ENCODE data around the gene CCDC6. TPM values are rescaled to one million over a fixed set of nuclear protein-coding genes. Genes with fewer than 3 reads are reported as not detected.

The CCDC6 gene
- total RNA-seq, 4 donors from 2014 or later: 20.1 to 30.6 (median 24.1) TPM

- TF ChIP-seq, protein P1, sequence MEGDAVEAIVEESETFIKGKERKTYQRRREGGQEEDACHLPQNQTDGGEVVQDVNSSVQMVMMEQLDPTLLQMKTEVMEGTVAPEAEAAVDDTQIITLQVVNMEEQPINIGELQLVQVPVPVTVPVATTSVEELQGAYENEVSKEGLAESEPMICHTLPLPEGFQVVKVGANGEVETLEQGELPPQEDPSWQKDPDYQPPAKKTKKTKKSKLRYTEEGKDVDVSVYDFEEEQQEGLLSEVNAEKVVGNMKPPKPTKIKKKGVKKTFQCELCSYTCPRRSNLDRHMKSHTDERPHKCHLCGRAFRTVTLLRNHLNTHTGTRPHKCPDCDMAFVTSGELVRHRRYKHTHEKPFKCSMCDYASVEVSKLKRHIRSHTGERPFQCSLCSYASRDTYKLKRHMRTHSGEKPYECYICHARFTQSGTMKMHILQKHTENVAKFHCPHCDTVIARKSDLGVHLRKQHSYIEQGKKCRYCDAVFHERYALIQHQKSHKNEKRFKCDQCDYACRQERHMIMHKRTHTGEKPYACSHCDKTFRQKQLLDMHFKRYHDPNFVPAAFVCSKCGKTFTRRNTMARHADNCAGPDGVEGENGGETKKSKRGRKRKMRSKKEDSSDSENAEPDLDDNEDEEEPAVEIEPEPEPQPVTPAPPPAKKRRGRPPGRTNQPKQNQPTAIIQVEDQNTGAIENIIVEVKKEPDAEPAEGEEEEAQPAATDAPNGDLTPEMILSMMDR (IDR thresholded peaks at IDR 0.05): no peak
- TF ChIP-seq POLR2A (IDR thresholded peaks at IDR 0.05) (no peak), EP300 (IDR thresholded peaks at IDR 0.05) (no peak)
- DNase-seq (ENCODE audit: low spot score in 2 of 2): no peak
- 85 to 97% methylated on average over 1 of the region's 1 CpG for WGBS, 2 donors
Measured at GRCh38 chr10:59819265-59819664, 87.1 kb downstream of the CCDC6 start.

GRCh38 chr10:59817773-59818172, 88.6 kb downstream of the CCDC6 start:
- WGBS, 2 donors: 86 to 88% methylated on average over 6 of the region's 6 CpGs
- TF ChIP-seq EP300 (IDR thresholded peaks at IDR 0.05): no peak
- TF ChIP-seq, protein P1 (IDR thresholded peaks at IDR 0.05): no peak
- TF ChIP-seq POLR2A (IDR thresholded peaks at IDR 0.05): no peak
- peak in 1 of 2 donors; percentile 9 for DNase-seq (ENCODE audit: low spot score in 2 of 2)
- peaks cover 0 to 12% (median 0%) of the 10 kb centered on the region in 4 donors for H3K4me1 ChIP-seq
- H3K27me3 ChIP-seq: no peaks in the 10 kb centered on the region
- H3K36me3 ChIP-seq: peaks cover 0 to 6% (median 0%) of the 10 kb centered on the region in 3 donors
- H3K4me3 ChIP-seq: no peak overlapping the region
- H3K9me3 ChIP-seq: no peaks in the 10 kb centered on the region
- no peak overlapping the region for H3K27ac ChIP-seq

More at GRCh38 chr10:59819265-59819664, 87.1 kb downstream of the CCDC6 start:
- Histone ChIP-seq H3K9me3 (no peaks in the 10 kb centered on the region), H3K36me3 (peaks cover 0 to 6% (median 0%) of the 10 kb centered on the region in 3 donors), H3K4me3 (no peak overlapping the region), H3K27me3 (no peaks in the 10 kb centered on the region), H3K4me1 (peaks cover 0 to 12% (median 0%) of the 10 kb centered on the region in 4 donors), H3K27ac (no peak overlapping the region)

DNA sequence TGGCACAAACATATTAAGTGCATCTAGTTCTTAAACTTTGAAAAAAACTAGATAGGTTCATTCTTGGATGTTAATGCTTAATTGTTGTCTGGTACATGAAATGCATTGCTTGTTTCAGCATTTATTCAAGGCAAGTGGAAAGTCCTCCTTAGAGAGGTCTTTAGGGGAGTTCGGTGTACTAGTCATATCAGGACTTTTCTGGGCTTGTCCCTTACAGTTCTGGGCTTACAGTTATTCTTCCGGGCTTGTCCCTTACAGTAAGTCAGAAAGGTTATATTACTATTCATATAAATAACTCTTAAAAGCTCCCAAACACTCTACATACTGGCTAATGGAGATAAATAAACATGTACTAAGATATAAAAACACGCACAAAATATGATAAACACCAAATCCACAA, 91.5 kb downstream of the CCDC6 start:
- H3K4me1 ChIP-seq: peaks cover 0 to 3% (median 0%) of the 10 kb centered on the region in 4 donors
- no peak for DNase-seq (ENCODE audit: low spot score in 2 of 2)
- no peaks in the 10 kb centered on the region for H3K27me3 ChIP-seq
- no peak overlapping the region for H3K4me3 ChIP-seq
- TF ChIP-seq, protein P1 (IDR thresholded peaks at IDR 0.05): no peak
- TF ChIP-seq EP300 (IDR thresholded peaks at IDR 0.05) (no peak), POLR2A (IDR thresholded peaks at IDR 0.05) (no peak)
- H3K36me3 ChIP-seq: peaks cover 0 to 27% (median 0%) of the 10 kb centered on the region in 3 donors
- no peak overlapping the region for H3K27ac ChIP-seq
- H3K9me3 ChIP-seq: no peaks in the 10 kb centered on the region
- 91 to 95% methylated on average over 3 of the region's 3 CpGs for WGBS, 2 donors

- Histone ChIP-seq H3K9me3 (no peaks in the 10 kb centered on the region), H3K27ac (no peak overlapping the region), H3K36me3 (peaks cover 0 to 39% (median 0%) of the 10 kb centered on the region in 3 donors), H3K27me3 (no peaks in the 10 kb centered on the region), H3K4me1 (peaks cover 0 to 14% (median 2%) of the 10 kb centered on the region in 4 donors), H3K4me3 (no peak overlapping the region)
- no peak for DNase-seq (ENCODE audit: low spot score in 2 of 2)
- no peak for TF ChIP-seq EP300 (IDR thresholded peaks at IDR 0.05)
- TF ChIP-seq, protein P1 (IDR thresholded peaks at IDR 0.05): no peak
- TF ChIP-seq POLR2A (IDR thresholded peaks at IDR 0.05): no peak
- 84 to 90% methylated on average over 7 of the region's 7 CpGs for WGBS, 2 donors
Measured at GRCh38 chr10:59812519-59813122, 93.7 kb downstream of the CCDC6 start.

DNA sequence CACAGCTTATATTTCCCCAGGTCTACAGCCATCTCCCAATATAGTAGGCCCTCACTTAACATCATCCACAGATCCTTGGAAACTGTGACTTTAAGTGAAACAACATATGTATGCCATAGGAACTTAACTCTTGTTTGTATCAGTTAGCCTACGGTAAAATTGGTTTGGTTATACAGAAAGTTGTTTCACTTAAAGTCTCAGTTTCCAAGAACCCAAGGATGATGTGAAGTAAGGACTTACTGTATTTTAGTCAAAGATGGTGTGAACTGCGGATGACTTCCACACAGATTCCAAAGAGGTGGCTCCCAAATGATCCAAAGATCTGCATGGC, 96.7 kb downstream of the CCDC6 start:
- TF ChIP-seq EP300 (IDR thresholded peaks at IDR 0.05) (no peak), POLR2A (IDR thresholded peaks at IDR 0.05) (no peak)
- TF ChIP-seq, protein P1 (IDR thresholded peaks at IDR 0.05): no peak
- no peaks in the 10 kb centered on the region for H3K9me3 ChIP-seq
- H3K4me3 ChIP-seq: no peak overlapping the region
- H3K36me3 ChIP-seq: peaks cover 0 to 67% (median 0%) of the 10 kb centered on the region in 3 donors
- H3K4me1 ChIP-seq: peaks cover 0 to 14% (median 2%) of the 10 kb centered on the region in 4 donors
- DNase-seq (ENCODE audit: low spot score in 2 of 2): no peak
- no peaks in the 10 kb centered on the region for H3K27me3 ChIP-seq
- WGBS, 2 donors: 96 to 100% methylated on average over 2 of the region's 2 CpGs
- no peak overlapping the region for H3K27ac ChIP-seq
